Stimulated activated CD8-positive, alpha-beta memory T cell treated with anti-CD3 and anti-CD28 coated beads, Interleukin-7, amount 100 ng/mL, for 48 hours (primary cell): Measurements from ENCODE around the gene MAGEB5.
"Not testable (repeated sequence)": the region's sequence is repeated elsewhere in the genome, so short reads cannot be mapped to it uniquely, and the experiment has no call there.

Experiments
- DNase-seq, 2 donors: peaks; one replicate each; pipeline ENCODE4 v3.0.0-alpha.2; 2020; ENCODE audit warnings: low read depth in 1 of 2; ENCODE audit errors: extremely low read depth in 1 of 2

Gene MAGEB5, protein sequence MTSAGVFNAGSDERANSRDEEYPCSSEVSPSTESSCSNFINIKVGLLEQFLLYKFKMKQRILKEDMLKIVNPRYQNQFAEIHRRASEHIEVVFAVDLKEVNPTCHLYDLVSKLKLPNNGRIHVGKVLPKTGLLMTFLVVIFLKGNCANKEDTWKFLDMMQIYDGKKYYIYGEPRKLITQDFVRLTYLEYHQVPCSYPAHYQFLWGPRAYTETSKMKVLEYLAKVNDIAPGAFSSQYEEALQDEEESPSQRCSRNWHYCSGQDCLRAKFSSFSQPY

DNA sequence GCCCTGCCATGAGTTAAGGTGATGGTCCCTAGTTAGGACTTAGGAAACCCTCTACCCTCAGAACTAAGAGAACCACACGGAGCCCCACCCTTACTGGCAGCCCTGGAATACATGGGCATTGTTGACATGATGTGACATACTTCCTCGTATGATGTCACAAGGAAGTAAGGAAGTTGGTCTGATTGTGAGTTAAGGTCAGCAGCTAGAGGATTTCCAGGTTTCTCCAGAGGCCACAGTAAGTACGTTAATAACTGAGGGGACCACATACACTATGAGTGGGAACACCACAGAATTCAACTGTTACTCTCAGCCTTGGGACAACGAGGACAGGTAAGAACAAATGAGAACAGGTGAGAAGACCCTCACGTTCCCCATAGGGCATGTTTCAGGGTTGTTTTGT, at the start of gene MAGEB5:
Gene MAGEB5, plus strand, starts transcription at position 301 of the 400 bp plus-strand sequence. CDS start 1,133 bp downstream, outside the sequence.
- no peak for DNase-seq

DNA sequence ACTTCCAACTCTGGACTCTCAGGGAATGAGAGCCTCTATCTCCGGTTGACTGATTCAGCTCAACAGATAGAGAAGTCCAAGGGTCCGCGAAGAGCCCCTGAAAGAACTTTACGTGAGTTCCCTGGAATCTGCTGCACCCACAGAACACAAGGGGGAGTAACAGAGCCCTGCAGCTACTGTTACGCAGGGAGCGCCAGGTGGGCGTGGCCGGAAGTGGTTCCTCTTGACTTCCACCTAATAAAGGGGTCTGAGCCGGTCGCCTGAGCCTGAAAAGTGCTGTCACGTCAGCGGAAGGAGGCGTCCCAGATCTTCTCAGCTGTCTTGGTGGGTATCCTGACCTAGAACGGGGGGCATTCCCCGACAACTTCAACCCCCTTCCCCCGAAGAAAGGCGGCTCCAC, 23.8 kb upstream of the MAGEB5 start, which contains the start of gene MAGEB6:
Gene MAGEB6, plus strand, starts transcription at position 237 of the 400 bp plus-strand sequence. CDS start 1,407 bp downstream, outside the sequence.
- no peak for DNase-seq

DNA sequence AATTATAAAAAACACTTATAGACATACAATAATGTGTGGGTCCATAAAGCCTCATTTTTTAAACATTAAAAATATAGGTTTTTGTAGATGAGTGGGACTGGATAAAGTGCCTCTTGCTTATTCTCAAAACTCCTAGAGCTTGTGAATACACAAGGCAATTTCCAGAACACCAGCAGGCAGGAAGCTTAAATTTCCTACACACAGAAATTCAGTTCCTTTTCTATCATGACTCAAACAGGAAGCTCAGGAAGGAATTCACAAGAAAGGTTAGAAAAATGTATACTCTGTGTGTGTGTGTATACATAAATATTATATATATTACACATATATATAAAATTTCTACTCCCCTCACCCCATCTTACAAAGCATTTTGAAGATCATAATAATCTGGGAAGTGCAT, 12.4 kb upstream of the MAGEB5 start:
- DNase-seq, result no peak

DNA sequence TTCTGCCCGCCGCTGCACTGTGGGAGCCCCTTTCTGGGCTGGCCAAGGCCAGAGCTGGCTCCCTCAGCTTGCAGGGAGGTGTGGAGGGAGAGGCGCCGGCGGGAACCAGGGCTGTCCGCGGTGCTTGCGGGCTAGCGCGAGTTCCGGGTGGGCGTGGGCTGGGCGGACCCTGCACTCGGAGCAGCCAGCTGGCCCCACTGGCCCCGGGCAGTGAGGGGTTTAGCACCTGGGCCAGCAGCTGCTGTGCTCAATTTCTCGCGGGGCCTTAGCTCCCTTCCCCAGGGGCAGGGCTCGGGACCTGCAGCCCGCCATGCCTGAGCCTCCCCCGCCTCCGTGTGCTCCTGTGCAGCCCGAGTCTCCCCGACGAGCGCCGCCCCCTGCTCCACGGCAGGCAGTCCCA, 11.3 kb upstream of the MAGEB5 start:
- not testable (repeated sequence) for DNase-seq

DNA sequence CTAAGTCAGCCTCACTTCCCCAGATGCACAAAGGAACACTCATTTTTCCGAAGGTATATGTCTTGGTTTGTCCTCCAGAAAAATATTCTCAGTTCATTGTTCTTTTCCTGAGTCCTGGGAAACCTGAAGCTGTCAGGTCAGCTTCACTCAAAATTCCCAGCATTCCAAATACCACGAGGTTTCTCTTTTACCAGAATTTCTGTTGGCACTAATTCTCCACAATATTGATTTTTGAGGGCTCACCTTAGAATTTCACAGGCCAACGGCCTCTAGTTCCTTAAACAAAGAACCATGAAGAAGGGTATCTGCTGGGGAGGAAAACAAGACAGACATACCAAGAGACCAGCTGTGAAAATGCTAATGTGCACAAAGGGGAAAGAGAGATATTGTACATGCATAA, 8.0 kb upstream of the MAGEB5 start:
- DNase-seq, result no peak

DNA sequence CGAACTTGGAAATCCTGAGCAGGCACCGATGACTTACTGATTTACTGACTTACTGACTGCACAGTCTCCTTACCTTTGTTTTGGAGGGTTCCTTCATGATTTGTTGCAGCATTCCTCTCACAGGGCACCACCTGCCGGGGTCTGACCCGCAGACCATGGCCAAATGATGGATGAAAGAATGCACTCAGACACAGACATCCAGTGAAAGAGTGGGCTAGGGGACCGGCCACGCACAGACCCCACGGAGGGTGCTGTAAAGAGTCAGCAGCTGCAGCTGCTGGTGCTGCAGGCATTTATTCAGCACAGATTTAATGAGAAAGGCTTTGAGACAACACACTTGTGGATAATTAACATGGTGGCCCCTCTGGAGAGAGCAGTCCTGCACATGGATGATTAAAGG, 3.4 kb downstream of the MAGEB5 start:
- DNase-seq, result no peak

DNA sequence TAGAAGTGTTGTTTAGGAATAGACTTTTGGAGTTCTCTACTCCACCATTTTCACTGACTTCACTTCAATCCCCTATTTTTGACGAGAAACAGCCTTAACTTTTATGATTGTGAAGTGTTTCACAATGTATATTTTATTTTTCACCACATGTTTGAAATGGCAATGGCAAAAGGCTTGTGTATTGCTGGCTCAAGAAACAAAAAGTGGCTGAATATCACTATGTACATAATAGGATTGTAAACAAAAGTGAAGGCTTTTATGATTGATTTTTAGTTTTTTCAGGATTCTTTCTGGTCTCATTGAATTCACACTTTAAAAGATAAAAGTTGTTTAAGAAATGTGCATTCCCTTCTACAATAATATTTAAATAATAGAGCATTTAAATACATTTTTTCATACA, 18.2 kb downstream of the MAGEB5 start:
- no peak for DNase-seq

DNA sequence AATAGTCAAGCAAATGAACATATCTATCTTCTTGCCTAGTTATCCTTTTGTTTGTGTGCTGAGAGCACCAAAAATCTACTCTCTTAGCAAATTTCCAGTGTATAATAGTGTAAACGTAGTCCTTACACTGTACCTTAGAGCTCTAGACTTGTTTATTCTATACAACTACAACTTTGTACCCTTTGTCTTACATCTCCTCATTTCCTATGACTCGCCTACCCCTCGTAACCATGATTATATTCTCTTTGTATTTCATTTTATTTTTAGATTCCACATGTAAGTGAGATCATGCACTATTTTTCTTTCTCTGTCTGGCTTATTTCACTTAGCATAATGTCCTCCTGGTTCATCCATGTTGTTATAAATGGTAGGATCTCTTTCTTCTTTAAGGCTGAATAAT, 37.6 kb downstream of the MAGEB5 start:
- DNase-seq, result no peak

DNA sequence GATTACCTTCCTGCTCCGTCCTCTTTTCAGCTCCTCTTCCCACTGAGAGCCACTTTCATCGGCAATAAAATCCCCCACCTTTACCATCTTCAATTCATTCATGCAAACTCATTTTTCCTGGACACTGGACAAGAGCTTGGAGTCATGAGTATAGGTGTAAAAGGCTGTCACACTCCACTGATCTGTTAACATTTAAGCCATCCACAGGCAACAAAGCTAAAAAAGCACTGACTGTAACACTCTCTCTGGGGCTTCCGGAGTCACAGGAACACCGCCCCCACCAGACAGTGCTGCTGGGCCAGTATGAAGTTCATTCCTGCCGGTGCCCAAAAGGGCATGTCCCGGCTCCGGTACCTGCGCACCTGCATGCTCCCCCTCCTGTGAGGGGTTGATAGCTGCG, 38.5 kb downstream of the MAGEB5 start:
- DNase-seq, result no peak

DNA sequence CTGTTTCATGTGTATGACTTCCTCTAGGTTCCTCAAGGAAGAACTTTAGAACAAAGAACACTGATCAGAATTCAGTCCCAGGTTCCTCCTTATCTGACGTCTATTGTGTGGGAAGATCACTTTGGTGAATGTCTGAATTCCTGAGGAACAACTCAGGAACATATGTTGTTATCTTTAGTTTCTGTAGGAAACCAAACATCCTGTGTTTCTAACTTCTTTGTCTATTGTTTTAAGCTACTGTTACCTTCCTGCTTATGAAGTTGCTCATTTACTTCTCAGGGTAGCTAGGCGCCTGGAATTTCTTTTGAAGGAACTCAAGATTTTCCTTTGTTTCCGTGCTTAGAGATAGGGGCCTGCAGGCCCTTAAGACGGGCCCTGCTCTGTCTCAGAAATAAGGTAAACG, 46.2 kb downstream of the MAGEB5 start:
- DNase-seq, result no peak
